IPS-18a (cell line): ENCODE data around the gene ESAM.

Source experiments
- H3K27ac ChIP-seq: one replicate; pipeline ENCODE4 v1.5.1; 2013; ENCODE audit warnings: low read length
- H3K27me3 ChIP-seq: one replicate; pipeline ENCODE4 v1.6.1; 2013; ENCODE audit warnings: mild to moderate bottlenecking, low read length; ENCODE audit not compliant: control insufficient read depth, insufficient read depth
- H3K36me3 ChIP-seq: one replicate; pipeline ENCODE4 v1.6.1; 2013; ENCODE audit warnings: low read depth, low read length; ENCODE audit not compliant: control insufficient read depth
- H3K4me1 ChIP-seq: one replicate; pipeline ENCODE4 v1.6.1; 2013; ENCODE audit warnings: low read depth, low read length; ENCODE audit not compliant: control insufficient read depth
- H3K4me3 ChIP-seq: one replicate; pipeline ENCODE4 v1.5.1; 2013; ENCODE audit warnings: low read length
- H3K9ac ChIP-seq: one replicate; pipeline ENCODE4 v1.6.1; 2013; ENCODE audit warnings: mild to moderate bottlenecking, low read length, moderate library complexity
- H3K9me3 ChIP-seq: one replicate; pipeline ENCODE4 v1.6.1; 2013; ENCODE audit warnings: low read depth, low read length; ENCODE audit not compliant: control insufficient read depth

ESAM gene

DNA sequence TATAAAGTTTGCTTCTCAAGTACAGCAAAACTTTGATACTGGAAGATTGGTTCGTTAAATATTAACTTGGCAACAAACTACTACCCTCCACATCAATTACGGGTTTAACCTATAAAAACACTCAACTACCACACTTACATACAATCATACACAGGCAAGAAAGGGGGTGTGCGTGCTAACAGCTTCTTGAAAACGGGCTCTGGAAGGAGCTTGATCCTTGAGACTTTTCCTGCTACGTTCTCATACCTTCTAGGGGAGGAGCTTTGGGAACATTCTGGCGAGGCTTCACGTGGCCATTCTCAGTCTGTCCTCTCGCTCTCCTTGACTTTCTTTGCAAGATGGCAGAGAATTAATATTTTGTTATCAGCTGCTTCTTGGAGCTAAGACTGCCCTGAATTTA, 6.8 kb upstream of the ESAM start:
- H3K27ac ChIP-seq, result no peak overlapping the region
- no peaks in the 10 kb centered on the region for H3K4me1 ChIP-seq
- no peak overlapping the region for H3K4me3 ChIP-seq
- no peak overlapping the region for H3K9ac ChIP-seq
- no peaks in the 10 kb centered on the region for H3K9me3 ChIP-seq
- H3K36me3 ChIP-seq, result peaks cover 30% of the 10 kb centered on the region
- no peaks in the 10 kb centered on the region for H3K27me3 ChIP-seq

DNA sequence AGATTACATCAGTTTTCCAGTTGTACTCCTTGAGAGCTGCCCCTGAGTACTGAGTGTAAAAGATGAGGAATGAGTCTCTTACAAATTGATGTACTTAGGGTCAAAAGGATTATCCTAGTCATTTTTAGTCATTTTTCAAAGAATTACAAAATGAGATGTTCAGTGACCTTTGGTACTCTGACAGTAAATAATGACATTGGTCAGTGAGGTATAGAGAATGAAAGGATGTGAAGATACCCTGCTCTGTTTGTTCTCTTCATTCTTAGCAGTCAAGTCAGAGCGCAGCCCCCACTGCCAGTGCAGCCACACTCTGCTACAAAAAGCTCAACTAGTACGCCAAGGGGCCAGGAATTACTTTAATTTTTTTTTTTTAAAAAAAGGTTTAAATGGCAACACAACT, 4.1 kb upstream of the ESAM start:
- Histone ChIP-seq H3K27me3 (peaks cover 24% of the 10 kb centered on the region), H3K9me3 (no peaks in the 10 kb centered on the region), H3K36me3 (peaks cover 18% of the 10 kb centered on the region), H3K27ac (no peak overlapping the region), H3K4me3 (no peak overlapping the region), H3K9ac (no peak overlapping the region), H3K4me1 (peaks cover 5% of the 10 kb centered on the region)

DNA sequence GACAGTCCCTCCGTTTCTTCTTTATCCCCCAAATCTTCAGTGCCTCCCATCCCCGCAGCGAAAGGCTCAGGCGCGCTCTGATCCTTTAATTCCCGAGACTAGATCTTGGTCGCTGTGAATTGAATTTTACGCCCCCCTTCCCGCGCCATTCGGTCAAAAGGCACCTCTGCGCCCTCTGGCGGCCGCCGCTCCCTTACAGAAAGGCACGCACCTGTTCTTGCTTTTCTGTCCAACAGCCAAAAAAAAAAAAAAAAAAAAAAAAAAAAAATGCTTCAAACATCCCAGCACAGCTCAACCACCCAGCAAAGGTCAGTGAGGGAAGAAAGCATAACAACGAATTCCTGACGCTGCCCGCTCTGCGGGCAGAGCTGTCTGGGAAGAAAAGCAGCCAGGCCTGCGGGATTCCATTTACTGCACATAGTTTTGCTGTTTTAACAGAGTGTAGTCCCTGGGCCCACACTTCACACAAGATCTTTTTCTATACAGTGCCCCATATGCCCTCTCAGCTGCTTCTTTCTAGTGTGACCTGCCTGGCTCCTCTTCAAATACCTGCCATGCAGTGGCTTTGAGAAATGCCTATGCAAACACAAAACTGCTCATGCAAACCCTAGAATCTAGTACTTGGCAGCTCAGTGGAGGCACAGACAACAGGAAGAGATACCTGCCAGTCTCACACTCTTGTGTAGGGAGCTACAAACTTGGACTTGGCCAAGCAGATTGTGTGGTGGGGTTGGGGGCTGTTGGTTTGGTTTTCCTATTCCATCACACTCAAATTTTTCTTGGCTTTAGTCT, 1.3 kb upstream of the ESAM start:
- Histone ChIP-seq H3K9ac (no peak overlapping the region), H3K9me3 (no peaks in the 10 kb centered on the region), H3K4me3 (peak overlapping the region; percentile 53), H3K27ac (no peak overlapping the region), H3K27me3 (peaks cover 52% of the 10 kb centered on the region), H3K4me1 (peaks cover 12% of the 10 kb centered on the region), H3K36me3 (peaks cover 12% of the 10 kb centered on the region)

DNA sequence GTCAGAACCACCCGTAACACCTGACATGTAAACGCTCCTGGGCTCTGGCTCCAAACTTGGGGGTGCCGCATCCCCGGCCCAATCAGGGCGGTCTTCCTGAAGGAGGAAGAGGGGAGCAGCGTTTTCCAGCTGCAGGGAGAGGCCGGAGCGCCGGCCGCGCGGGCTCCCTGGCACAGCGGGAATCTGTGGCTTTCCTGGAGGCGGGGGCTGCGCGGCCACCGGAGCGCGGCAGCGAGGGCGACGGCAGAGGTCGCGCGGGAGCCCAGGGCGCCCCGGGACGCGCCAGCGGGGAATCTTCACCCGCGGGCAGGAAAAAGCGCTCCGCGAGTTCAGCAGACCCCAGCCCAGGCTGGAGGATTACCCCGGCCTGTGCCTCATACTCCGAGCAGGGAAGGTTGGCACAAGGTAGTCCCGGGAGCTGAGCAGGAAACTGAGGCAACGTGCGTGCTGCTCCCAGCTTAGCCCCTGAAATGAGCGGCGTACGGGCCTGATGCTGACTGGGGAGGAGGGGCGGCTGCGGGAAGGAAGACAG, 600 bp upstream of the ESAM start:
- H3K27ac ChIP-seq, result no peak overlapping the region
- H3K4me1 ChIP-seq, result peaks cover 12% of the 10 kb centered on the region
- no peak overlapping the region for H3K9ac ChIP-seq
- no peaks in the 10 kb centered on the region for H3K9me3 ChIP-seq
- H3K27me3 ChIP-seq, result peaks cover 58% of the 10 kb centered on the region
- H3K36me3 ChIP-seq, result peaks cover 10% of the 10 kb centered on the region
- peak overlapping the region; percentile 53 for H3K4me3 ChIP-seq

DNA sequence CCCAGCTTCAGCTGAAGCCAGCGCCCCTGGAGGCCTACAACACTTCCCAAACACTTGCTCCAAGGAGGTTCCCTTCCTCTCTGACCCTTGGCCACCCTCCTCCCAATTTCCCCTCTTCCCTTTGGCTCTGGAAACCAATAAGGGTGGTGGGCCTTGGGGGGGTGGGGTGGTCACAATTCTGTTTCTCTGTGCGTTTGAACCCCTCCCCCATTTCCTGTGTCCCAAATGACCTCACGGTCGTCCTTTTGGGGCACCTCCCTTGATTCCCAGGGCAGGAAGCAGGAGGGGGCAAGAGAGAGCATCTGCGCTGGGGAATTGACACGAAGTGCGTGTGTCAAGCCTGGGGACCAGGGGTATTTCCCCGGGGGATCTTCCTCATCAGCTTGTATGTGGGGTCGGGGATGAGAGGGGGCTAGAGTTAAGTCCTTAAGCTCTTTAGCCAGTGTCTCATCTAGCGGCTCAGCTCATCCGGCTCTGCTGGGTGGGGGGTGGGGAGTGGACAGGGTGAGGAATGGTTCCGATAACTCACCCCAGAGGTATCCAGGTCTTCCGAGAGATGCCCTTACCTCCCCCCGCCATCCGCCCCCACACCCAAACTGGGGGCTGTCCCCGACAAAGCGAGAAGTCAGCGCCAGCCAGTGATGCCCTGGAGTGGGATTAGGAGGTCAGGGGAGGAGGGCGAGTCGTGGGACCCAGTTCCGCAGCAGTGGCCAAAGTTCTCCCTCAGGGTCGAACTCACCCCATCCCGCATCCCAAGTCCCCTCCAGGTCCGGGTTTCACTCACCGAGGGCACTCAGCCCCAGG, 587 bp downstream of the ESAM start:
- Histone ChIP-seq H3K36me3 (no peaks in the 10 kb centered on the region), H3K4me3 (peak overlapping the region; percentile 53), H3K4me1 (peaks cover 12% of the 10 kb centered on the region), H3K9me3 (no peaks in the 10 kb centered on the region), H3K27me3 (peaks cover 70% of the 10 kb centered on the region), H3K9ac (no peak overlapping the region), H3K27ac (no peak overlapping the region)

DNA sequence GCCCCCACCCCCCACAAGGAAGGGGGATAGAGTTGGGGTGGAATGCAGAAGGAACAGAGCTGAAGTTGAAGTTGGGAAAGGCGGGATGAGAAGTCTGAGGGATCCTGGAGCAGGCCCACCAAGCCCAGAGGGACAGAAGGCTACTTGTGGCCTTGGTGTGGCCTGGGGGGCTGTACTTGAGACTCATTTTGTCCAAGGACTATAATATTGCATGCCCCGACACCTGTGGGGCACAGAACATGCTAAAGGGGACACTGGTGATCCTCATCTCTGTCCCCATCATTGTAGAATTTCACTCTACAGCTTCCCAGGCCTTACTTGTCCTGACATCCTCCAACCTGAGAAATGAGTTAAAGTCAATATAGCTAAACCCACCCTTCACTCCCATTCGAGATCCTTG, 1.3 kb downstream of the ESAM start:
- peaks cover 12% of the 10 kb centered on the region for H3K4me1 ChIP-seq
- H3K27me3 ChIP-seq, result peaks cover 77% of the 10 kb centered on the region
- no peaks in the 10 kb centered on the region for H3K36me3 ChIP-seq
- H3K9me3 ChIP-seq, result no peaks in the 10 kb centered on the region
- H3K4me3 ChIP-seq, result no peak overlapping the region
- H3K27ac ChIP-seq, result no peak overlapping the region
- H3K9ac ChIP-seq, result no peak overlapping the region

DNA sequence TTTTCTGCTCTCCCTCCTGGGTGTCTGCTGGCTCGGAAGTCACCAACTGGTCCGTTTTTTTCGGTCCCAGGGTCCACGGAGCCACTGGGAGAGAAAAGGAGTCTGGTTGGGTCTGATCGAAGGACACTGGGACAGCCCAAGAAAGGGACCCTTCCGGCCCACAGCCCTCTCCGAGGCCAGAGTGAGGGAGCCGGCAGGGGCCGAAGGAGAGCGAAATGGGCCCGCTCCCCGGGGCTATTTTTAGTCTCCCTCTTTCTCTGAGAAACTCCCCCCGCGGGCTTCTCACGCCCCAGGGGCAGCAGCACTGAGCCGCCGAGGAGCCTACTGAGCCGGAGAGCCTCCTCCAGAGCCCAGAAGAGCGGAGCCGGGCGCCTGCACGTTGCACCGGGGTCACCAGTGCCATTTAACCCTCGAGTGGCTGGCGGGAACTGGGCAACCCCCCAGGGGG, 1.9 kb downstream of the ESAM start:
- H3K9me3 ChIP-seq, result no peaks in the 10 kb centered on the region
- H3K9ac ChIP-seq, result no peak overlapping the region
- no peak overlapping the region for H3K27ac ChIP-seq
- no peaks in the 10 kb centered on the region for H3K36me3 ChIP-seq
- peak overlapping the region; percentile 62 for H3K4me3 ChIP-seq
- H3K27me3 ChIP-seq, result peaks cover 83% of the 10 kb centered on the region
- peaks cover 12% of the 10 kb centered on the region for H3K4me1 ChIP-seq

DNA sequence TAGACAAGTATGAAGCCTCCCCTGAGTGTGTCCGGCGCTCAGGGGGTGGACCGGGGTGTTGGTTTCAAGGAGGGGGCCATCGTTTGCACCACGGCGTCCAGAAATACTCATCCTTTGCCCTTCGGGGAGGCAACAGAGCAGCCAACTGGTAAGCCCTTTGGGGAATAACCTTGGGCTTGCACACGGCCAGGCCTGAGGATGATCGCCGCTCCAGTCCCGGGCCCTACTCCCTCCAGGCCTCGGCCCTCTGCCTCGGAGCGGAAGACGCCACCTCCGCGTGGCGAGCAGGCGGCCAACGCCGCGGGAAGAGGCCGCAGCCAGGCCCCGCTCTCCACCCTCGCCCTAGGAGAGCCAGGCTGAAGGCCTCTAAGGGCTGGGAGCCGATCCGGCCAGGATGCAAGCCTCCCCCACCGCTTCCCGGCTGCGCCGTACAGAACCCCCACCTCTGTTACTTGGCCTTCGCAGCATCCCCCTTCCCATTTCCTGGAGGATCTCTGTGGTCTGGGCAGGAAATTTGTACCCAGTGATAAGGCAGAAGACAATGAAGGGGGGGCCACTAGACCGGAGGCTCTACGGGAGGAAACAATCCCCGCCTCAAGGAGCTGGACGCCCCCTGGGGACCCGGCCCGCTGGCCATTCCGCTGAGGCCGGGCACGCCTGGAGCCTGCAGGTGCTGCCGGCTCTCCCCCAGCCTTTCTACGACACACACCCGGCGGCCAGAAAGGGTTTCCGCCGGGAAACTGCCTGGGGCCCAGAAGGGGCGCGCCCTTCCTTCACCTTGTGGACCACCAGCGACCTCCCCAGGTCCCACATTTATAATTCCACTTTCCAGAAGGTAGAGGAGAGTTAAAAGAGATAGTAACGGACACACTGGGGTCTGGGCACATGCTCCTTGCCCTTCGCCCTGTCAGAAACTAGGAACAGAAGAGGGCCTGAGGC, 2.6 kb downstream of the ESAM start:
- Histone ChIP-seq H3K9me3 (no peaks in the 10 kb centered on the region), H3K27me3 (peaks cover 90% of the 10 kb centered on the region), H3K4me3 (peak overlapping the region; percentile 62), H3K36me3 (no peaks in the 10 kb centered on the region), H3K4me1 (peaks cover 12% of the 10 kb centered on the region), H3K27ac (no peak overlapping the region), H3K9ac (no peak overlapping the region)

DNA sequence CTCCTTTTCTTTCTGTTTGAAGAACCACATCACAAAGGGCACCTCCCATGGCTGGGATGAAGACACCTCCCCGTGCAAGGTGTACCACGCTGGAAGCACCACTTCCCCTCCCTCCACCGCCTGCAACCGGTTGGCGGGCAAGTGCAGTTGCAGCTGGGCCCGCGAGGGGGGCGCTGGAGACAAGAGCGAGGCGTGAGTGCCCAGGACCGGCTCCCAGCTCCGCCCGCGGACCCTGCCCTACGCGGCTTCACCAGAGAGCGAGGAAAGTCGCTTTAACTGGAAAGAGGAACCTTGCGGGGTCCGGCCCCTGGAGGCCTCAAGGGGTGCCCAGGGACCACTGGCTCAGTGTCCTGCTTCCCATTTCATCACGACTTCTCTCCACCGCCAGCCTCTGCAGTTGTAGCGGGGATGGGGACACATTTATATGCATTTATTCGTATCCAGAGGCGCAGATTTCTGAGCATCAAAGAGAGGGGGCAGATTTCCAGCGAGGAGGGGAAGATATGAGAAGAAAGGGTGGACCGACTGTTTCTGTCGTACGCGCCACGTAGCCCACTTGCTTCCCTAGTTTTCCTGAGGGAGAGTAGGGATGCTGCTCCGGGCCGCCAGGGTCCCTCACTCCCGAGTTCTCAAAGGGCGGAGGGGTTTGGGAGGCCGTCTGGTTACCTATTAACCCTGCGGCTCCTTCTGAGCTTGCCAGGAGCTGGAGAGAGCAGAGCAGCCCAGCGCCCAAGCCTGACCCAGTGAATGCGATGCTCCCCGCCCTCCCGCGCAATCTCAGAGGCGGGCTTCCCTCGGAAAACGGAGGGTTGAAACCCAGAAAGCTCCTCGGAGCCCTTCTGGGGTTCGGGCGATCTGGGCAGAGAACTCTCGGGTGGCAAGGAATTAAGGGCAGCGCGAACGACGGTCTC, 3.5 kb downstream of the ESAM start:
- Histone ChIP-seq H3K4me3 (peak overlapping the region; percentile 62), H3K9ac (no peak overlapping the region), H3K36me3 (no peaks in the 10 kb centered on the region), H3K4me1 (peaks cover 12% of the 10 kb centered on the region), H3K9me3 (no peaks in the 10 kb centered on the region), H3K27me3 (peaks cover 98% of the 10 kb centered on the region), H3K27ac (no peak overlapping the region)

DNA sequence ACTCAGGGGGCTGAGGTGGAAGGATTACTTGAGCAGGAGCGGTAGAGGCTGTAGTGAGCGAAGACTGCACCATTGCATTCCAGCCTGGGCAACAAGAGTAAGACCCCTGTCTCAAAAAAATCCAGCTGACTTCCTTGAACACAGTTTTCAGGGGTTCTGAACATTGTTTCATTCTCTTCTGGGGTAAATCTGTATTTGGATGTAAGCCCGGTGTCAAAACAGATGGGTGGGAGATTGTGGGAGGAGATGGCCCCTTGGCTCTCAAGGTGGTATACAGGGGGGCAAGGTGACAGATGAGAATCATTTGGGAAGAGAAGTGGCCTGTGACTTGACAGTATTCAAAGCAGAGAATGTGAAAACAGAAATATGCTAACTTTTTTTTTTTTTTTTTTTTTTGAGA, 4.8 kb downstream of the ESAM start:
- Histone ChIP-seq H3K9me3 (no peaks in the 10 kb centered on the region), H3K27ac (no peak overlapping the region), H3K27me3 (peaks cover 100% of the 10 kb centered on the region), H3K4me3 (no peak overlapping the region), H3K36me3 (no peaks in the 10 kb centered on the region), H3K9ac (no peak overlapping the region), H3K4me1 (peaks cover 14% of the 10 kb centered on the region)
